DOHH2 (cell line): ENCODE data around the gene FANCL.

ENCODE experiments used
- CTCF ChIP-seq: fragments of 200-600 bp; sonication (generic); IDR thresholded peaks from one replicate; pipeline ENCODE4 v1.5.1; 2014; ENCODE audit warnings: antibody characterized with exemption, mild to moderate bottlenecking, low read depth, low read length; ENCODE audit not compliant: poor library complexity, severe bottlenecking
- EZH2phosphoT487 ChIP-seq: fragments of 200-600 bp; sonication (generic); IDR thresholded peaks from 2 replicates; pipeline ENCODE4 v1.6.1; 2017; ENCODE audit warnings: borderline replicate concordance, mild to moderate bottlenecking, antibody characterized with exemption, low read length, moderate library complexity, mixed read lengths

- TF ChIP-seq CTCF (no peak), EZH2phosphoT487 (no peak)
Observed at GRCh38 chr2:58239243-58239925, 1.7 kb downstream of the FANCL start.
